Lung (tissue), 12 donors: ENCODE data around the gene ZSWIM3. TPM values are rescaled to one million over a fixed set of nuclear protein-coding genes. Genes with fewer than 3 reads are reported as not detected.

Source experiments
- ATAC-seq: fragments of 200-7000 bp; cut with Tn5 transposase; one replicate; pipeline ENCODE4 v1.9.1; 2020; ENCODE audit warnings: moderate number of reproducible peaks; ENCODE audit not compliant: insufficient read depth, low FRiP score
- DNase-seq, 3 donors: peaks; one replicate each; pipeline ENCODE4 v3.0.0-alpha.2; 2013 to 2017
- H3K27ac ChIP-seq, 2 donors: one replicate each; pipeline ENCODE4 v1.5.1; 2013; ENCODE audit warnings: mild to moderate bottlenecking in 2 of 2, moderate library complexity in 2 of 2, control low read depth in 1 of 2, inconsistent platforms in 1 of 2, low read depth in 1 of 2, low read length in 1 of 2
- H3K27me3 ChIP-seq, 3 donors: one replicate each; pipeline ENCODE4 v1.5.1; 2013; ENCODE audit warnings: low read length in 2 of 3; ENCODE audit not compliant: control insufficient read depth in 3 of 3, insufficient read depth in 3 of 3
- H3K36me3 ChIP-seq, 4 donors: one replicate each; pipeline ENCODE4 v1.5.1; 2013; ENCODE audit warnings: low read length in 4 of 4, mild to moderate bottlenecking in 1 of 4, moderate library complexity in 1 of 4; ENCODE audit not compliant: control insufficient read depth in 4 of 4, insufficient read depth in 4 of 4
- H3K4me1 ChIP-seq, 5 donors: one replicate each; pipeline ENCODE4 v1.5.1; 2013; ENCODE audit warnings: low read length in 5 of 5, mild to moderate bottlenecking in 2 of 5, moderate library complexity in 1 of 5; ENCODE audit not compliant: control insufficient read depth in 5 of 5, insufficient read depth in 5 of 5
- H3K4me3 ChIP-seq: one replicate; pipeline ENCODE4 v1.5.1; 2013; ENCODE audit warnings: mild to moderate bottlenecking, control low read depth, moderate library complexity
- H3K9ac ChIP-seq, 2 donors: one replicate each; pipeline ENCODE4 v1.5.1; 2013; ENCODE audit warnings: low read length in 2 of 2, control low read depth in 1 of 2; ENCODE audit not compliant: insufficient read depth in 1 of 2
- H3K9me3 ChIP-seq, 4 donors: one replicate each; pipeline ENCODE4 v1.5.1; 2013; ENCODE audit warnings: low read length in 3 of 4, mild to moderate bottlenecking in 1 of 4, moderate library complexity in 1 of 4; ENCODE audit not compliant: control insufficient read depth in 4 of 4, insufficient read depth in 3 of 4
- WGBS, 2 donors: extraction: QIAGEN DNeasy Blood & Tissue Kit; methylation state at CpG; one replicate each; pipeline ENCODE4 v1.1.7; 2013; 5-methylcytosine and 5-hydroxymethylcytosine counted together
- polyA plus RNA-seq, 2 donors: library from polyadenylated mRNA; stranded (reverse); fragments of 200-250 nt; gene quantifications; one replicate each; pipeline ENCODE4 v1.2.1, GENCODE V29; 2013
- total RNA-seq, 2 donors: library from RNA; depleted of rRNA in 1 of 2; stranded (reverse); fragments of >200 nt in 1 of 2; gene quantifications; one replicate each; pipeline ENCODE4 v1.2.1, GENCODE V29; 2014 to 2021
- TF ChIP-seq, protein P1 (sequence below): IDR thresholded peaks from 2 replicates; pipeline ENCODE4 v1.5.1; 2012; ENCODE audit warnings: mild to moderate bottlenecking; ENCODE audit errors: control extremely low read depth, extremely low read depth
- donor health status: control.
- donor health status: control.
- donor health status: Bipolar disorder and iron deficiency.
- donor health status: healthy.
- donor health status: DM: yes; HTN: yes; CAD: no.

ZSWIM3 gene
- total and polyA plus RNA-seq, 4 donors, result 1.7 to 5.2 (median 3.4) TPM

DNA sequence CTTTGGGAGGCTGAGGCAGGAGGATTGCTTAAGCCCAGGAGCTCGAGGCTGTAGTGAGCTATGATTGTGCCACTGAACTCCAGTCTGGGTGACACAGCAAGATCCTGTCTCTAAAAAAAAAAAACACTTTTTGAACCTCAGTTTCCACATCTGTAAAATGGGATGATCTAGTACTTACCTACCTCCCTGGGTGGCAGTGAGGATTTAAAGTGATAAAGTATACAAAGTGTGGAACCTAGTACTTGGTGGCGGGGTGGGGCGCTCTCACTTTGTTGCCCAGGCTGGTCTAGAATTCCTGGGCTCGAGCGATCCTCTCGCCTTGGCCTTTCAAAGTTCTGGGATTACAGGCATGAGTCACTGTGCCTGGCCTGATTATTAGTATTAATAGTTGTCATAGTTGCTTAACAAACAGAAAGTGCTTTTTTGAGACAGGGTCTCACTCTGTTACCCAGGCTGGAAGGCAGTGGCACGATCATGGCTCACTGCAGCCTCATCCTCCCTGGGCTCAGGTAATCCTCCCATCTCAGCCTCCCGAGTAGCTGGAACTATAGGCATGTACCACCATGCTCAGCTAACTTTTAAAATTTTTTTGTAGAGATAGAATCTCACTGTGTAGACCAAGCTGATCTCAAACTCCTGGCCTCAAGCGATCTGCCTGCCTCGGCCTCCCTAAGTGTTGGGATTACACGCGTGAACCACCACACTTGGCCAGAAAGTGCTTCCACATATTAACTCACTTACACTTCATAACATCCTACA lies 61.5 kb downstream of the ZSWIM3 start:
- Histone ChIP-seq H3K9ac (peak overlapping the region in 1 of 2 donors; percentile 0), H3K4me1 (peaks cover 0 to 25% (median 21%) of the 10 kb centered on the region in 5 donors), H3K27me3 (no peaks in the 10 kb centered on the region), H3K27ac (peak overlapping the region; percentile 28 to 78), H3K36me3 (no peaks in the 10 kb centered on the region), H3K9me3 (no peaks in the 10 kb centered on the region), H3K4me3 (no peak overlapping the region)
- WGBS, 2 donors, result 89 to 93% methylated on average over 12 of the region's 12 CpGs
- TF ChIP-seq, protein P1, sequence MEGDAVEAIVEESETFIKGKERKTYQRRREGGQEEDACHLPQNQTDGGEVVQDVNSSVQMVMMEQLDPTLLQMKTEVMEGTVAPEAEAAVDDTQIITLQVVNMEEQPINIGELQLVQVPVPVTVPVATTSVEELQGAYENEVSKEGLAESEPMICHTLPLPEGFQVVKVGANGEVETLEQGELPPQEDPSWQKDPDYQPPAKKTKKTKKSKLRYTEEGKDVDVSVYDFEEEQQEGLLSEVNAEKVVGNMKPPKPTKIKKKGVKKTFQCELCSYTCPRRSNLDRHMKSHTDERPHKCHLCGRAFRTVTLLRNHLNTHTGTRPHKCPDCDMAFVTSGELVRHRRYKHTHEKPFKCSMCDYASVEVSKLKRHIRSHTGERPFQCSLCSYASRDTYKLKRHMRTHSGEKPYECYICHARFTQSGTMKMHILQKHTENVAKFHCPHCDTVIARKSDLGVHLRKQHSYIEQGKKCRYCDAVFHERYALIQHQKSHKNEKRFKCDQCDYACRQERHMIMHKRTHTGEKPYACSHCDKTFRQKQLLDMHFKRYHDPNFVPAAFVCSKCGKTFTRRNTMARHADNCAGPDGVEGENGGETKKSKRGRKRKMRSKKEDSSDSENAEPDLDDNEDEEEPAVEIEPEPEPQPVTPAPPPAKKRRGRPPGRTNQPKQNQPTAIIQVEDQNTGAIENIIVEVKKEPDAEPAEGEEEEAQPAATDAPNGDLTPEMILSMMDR, result no peak
- ATAC-seq (no peak), DNase-seq (no peak)

DNA sequence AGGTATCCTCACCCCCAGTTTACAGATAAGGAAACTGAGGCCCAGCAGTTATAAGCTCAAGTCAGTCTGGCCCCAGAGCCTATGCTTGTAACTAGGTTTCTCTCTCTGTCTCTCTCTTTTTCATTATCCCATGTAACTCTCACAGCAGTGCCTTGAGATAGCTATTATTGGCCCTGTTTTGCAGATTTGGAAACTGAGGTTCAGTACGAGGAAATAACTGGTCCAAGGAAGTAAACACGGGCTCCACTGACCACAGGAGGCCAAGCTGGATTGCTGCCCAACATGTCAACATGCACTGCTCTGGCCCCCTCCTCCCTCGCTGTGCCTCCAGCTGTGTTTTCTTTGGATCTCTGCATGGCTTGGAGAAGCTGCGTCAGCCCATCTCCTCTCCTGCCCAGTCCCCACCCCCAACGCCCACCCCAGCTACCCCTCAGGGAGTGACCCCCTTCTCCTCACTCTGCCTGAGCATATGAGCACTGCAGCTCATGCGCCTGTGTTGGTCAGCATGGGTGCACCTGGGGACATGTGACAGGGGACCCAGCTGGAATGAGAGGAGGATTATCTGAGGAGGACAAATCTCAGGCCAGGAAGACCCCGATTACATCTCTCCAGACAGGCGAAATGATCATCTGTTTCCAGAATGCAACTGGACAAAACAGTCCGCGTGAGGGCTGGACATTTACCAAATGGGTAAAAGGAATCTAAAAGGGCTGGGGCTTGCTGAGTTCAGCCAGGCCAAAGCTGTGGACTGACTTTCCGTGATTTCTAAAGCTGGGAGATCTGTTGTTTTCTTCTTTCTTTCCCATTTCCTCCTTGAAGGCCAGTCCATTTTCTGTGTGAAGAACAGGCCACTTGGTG lies 62.4 kb downstream of the ZSWIM3 start:
- Histone ChIP-seq H3K9ac (peak overlapping the region in 1 of 2 donors; percentile 69), H3K4me3 (no peak overlapping the region), H3K9me3 (no peaks in the 10 kb centered on the region), H3K27me3 (no peaks in the 10 kb centered on the region), H3K36me3 (no peaks in the 10 kb centered on the region), H3K27ac (peak overlapping the region in 1 of 2 donors; percentile 37), H3K4me1 (peaks cover 0 to 33% (median 26%) of the 10 kb centered on the region in 5 donors)
- no peak for ATAC-seq
- TF ChIP-seq, protein P1, result no peak
- peak; percentile 88 to 97 (median 94) for DNase-seq
- WGBS, 2 donors, result 52 to 68% methylated on average over 11 of the region's 11 CpGs

DNA sequence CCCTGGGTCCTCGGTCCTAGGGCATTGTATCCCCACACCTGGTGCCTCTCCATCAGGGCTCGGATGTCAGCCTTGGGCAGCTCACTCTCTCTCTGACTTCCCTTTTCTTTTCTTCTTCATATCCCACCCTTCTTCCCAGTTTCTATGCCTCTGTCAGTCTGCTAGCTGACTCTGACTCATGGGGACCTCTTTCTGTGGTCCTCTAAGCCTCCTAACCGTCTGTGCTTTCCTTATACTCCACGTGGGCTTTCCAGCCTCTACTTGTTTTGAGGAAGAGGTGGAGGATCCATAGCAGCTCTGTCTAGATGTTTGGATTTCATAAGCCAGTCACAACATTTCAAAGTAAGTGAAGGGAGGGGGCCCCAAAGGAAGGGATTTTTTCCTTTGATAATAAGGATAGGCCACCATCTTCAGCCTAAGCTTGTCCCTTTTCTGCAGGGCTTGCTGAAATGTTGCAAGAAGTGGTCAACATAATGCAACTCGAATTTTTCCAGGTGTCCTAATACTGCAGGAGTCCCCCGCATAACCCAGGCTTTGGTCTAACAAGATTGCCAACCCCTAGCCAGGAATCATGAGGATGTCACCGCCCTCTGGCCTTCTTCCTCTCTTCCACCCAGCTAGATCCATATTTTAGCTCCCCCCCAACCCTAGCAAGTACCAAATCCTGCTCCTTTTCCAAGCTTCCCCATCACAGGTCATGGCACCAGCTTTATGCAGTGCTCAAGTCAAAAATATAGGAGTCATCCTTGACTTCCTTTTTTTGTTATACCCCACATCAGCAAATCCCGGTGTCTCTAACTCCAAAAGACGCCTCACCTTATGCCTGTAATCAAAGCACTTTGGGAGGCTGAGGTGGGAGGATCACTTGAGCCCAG lies 63.3 kb downstream of the ZSWIM3 start:
- H3K9ac ChIP-seq, result peak overlapping the region in 1 of 2 donors; percentile 69
- no peaks in the 10 kb centered on the region for H3K27me3 ChIP-seq
- H3K27ac ChIP-seq, result no peak overlapping the region
- no peaks in the 10 kb centered on the region for H3K36me3 ChIP-seq
- H3K4me1 ChIP-seq, result peaks cover 0 to 37% (median 26%) of the 10 kb centered on the region in 5 donors
- ATAC-seq (no peak), DNase-seq (no peak)
- no peaks in the 10 kb centered on the region for H3K9me3 ChIP-seq
- no peak overlapping the region for H3K4me3 ChIP-seq
- 68% methylated on average over 9 of the region's 9 CpGs for WGBS, 2 donors
- TF ChIP-seq, protein P1, result no peak
